Astrocyte (in vitro differentiated cells and primary cell): Measurements from ENCODE around the gene CLCN3. TPM values are rescaled to one million over a fixed set of nuclear protein-coding genes. Genes with fewer than 3 reads are reported as not detected.

Source experiments
- DNase-seq: peaks from one replicate; pipeline ENCODE4 v3.0.0-alpha.2; 2010; ENCODE audit warnings: low read depth
- FAIRE-seq: peaks from 2 replicates; lab custom pipeline; 2011; peaks lifted over from hg19 to GRCh38; lab: Jason Lieb, UNC
- H2AFZ ChIP-seq: 2 replicates; pipeline ENCODE4 v1.6.0; 2012; ENCODE audit warnings: low read depth, low read length, inconsistent platforms
- H3K27ac ChIP-seq: 2 replicates; pipeline ENCODE4 v1.5.1; 2011; ENCODE audit warnings: low read depth, low read length, inconsistent platforms
- H3K27me3 ChIP-seq: 2 replicates; pipeline ENCODE4 v1.6.0; 2011; ENCODE audit warnings: low read length, inconsistent platforms; ENCODE audit not compliant: insufficient read depth
- H3K36me3 ChIP-seq: 2 replicates; pipeline ENCODE4 v1.5.1; 2011; ENCODE audit warnings: low read length, inconsistent platforms; ENCODE audit not compliant: insufficient read depth
- H3K4me1 ChIP-seq: 2 replicates; pipeline ENCODE4 v1.5.1; 2011; ENCODE audit warnings: low read length, inconsistent platforms; ENCODE audit not compliant: insufficient read depth
- H3K4me2 ChIP-seq: 2 replicates; pipeline ENCODE4 v1.6.0; 2012; ENCODE audit warnings: low read length, inconsistent platforms
- H3K4me3 ChIP-seq: 2 replicates; pipeline ENCODE4 v1.5.1; 2011; ENCODE audit warnings: low read depth, mild to moderate bottlenecking, low read length, inconsistent platforms; ENCODE audit not compliant: insufficient read depth
- H3K79me2 ChIP-seq: 2 replicates; pipeline ENCODE4 v1.6.0; 2012; ENCODE audit warnings: mild to moderate bottlenecking, low read length, inconsistent platforms; ENCODE audit not compliant: insufficient read depth
- H3K9ac ChIP-seq: 2 replicates; pipeline ENCODE4 v1.6.0; 2012; ENCODE audit warnings: mild to moderate bottlenecking, low read length, inconsistent platforms
- H3K9me3 ChIP-seq: 2 replicates; pipeline ENCODE4 v1.5.1; 2012; ENCODE audit warnings: low read depth, mild to moderate bottlenecking, low read length, inconsistent platforms; ENCODE audit not compliant: insufficient read depth
- H4K20me1 ChIP-seq: 2 replicates; pipeline ENCODE4 v1.6.0; 2012; ENCODE audit warnings: low read length, inconsistent platforms; ENCODE audit not compliant: insufficient read depth
- H3K27ac Mint-ChIP-seq: one replicate; pipeline ENCODE4 v1.8.0; 2021; ENCODE audit warnings: mild to moderate bottlenecking, mixed read lengths; ENCODE audit not compliant: unreplicated experiment
- H3K27me3 Mint-ChIP-seq: one replicate; pipeline ENCODE4 v1.8.0; 2021; ENCODE audit warnings: low read depth, mixed read lengths; ENCODE audit not compliant: unreplicated experiment
- H3K36me3 Mint-ChIP-seq: one replicate; pipeline ENCODE4 v1.8.0; 2021; ENCODE audit warnings: low read depth, mixed read lengths; ENCODE audit not compliant: unreplicated experiment
- H3K4me1 Mint-ChIP-seq: one replicate; pipeline ENCODE4 v1.8.0; 2021; ENCODE audit warnings: low read depth, mixed read lengths; ENCODE audit not compliant: unreplicated experiment
- H3K4me3 Mint-ChIP-seq: one replicate; pipeline ENCODE4 v1.8.0; 2021; ENCODE audit warnings: mild to moderate bottlenecking, moderate library complexity, mixed read lengths; ENCODE audit not compliant: unreplicated experiment
- H3K9me3 Mint-ChIP-seq: one replicate; pipeline ENCODE4 v1.8.0; 2021; ENCODE audit warnings: mild to moderate bottlenecking, mixed read lengths; ENCODE audit not compliant: unreplicated experiment
- EZH2 ChIP-seq: IDR thresholded peaks from 2 replicates; pipeline ENCODE4 v1.6.1; 2012; ENCODE audit warnings: mild to moderate bottlenecking, low read length, inconsistent platforms; ENCODE audit not compliant: insufficient read depth
- total RNA-seq: library from RNA; stranded (reverse); gene quantifications from 2 replicates; pipeline ENCODE4 v1.2.1, GENCODE V29; 2021
- TF ChIP-seq, protein P1 (sequence below): IDR thresholded peaks from 2 replicates; pipeline ENCODE4 v1.5.1; 2011; ENCODE audit warnings: low read depth, mild to moderate bottlenecking, inconsistent platforms, low read length, moderate library complexity; ENCODE audit not compliant: insufficient read depth

CLCN3 gene
- total RNA-seq, 1 donor from 2014 or later = 51.1 TPM

GRCh38 chr4:169663402-169663801, 43.0 kb downstream of the CLCN3 start:
- H3K9me3 Mint-ChIP-seq = no peaks in the 10 kb centered on the region
- no peak for FAIRE-seq
- no peak overlapping the region for H3K4me3 ChIP-seq
- no peak overlapping the region for H3K27ac ChIP-seq
- H4K20me1 ChIP-seq = peaks cover 3% of the 10 kb centered on the region
- TF ChIP-seq EZH2 = no peak
- TF ChIP-seq, protein P1, sequence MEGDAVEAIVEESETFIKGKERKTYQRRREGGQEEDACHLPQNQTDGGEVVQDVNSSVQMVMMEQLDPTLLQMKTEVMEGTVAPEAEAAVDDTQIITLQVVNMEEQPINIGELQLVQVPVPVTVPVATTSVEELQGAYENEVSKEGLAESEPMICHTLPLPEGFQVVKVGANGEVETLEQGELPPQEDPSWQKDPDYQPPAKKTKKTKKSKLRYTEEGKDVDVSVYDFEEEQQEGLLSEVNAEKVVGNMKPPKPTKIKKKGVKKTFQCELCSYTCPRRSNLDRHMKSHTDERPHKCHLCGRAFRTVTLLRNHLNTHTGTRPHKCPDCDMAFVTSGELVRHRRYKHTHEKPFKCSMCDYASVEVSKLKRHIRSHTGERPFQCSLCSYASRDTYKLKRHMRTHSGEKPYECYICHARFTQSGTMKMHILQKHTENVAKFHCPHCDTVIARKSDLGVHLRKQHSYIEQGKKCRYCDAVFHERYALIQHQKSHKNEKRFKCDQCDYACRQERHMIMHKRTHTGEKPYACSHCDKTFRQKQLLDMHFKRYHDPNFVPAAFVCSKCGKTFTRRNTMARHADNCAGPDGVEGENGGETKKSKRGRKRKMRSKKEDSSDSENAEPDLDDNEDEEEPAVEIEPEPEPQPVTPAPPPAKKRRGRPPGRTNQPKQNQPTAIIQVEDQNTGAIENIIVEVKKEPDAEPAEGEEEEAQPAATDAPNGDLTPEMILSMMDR = no peak
- peaks cover 21% of the 10 kb centered on the region for H3K4me1 ChIP-seq
- H3K36me3 ChIP-seq = no peaks in the 10 kb centered on the region
- no peaks in the 10 kb centered on the region for H3K27me3 ChIP-seq
- DNase-seq = no peak
- peaks cover 6% of the 10 kb centered on the region for H3K36me3 Mint-ChIP-seq
- peaks cover 24% of the 10 kb centered on the region for H3K79me2 ChIP-seq
- no peak overlapping the region for H3K27ac Mint-ChIP-seq
- H3K4me3 Mint-ChIP-seq = no peak overlapping the region
- peak overlapping the region; percentile 57 for H3K4me2 ChIP-seq
- H3K27me3 Mint-ChIP-seq = no peaks in the 10 kb centered on the region
- H2AFZ ChIP-seq = no peak overlapping the region
- peaks cover 23% of the 10 kb centered on the region for H3K4me1 Mint-ChIP-seq
- no peaks in the 10 kb centered on the region for H3K9me3 ChIP-seq
- H3K9ac ChIP-seq = peak overlapping the region; percentile 23

DNA sequence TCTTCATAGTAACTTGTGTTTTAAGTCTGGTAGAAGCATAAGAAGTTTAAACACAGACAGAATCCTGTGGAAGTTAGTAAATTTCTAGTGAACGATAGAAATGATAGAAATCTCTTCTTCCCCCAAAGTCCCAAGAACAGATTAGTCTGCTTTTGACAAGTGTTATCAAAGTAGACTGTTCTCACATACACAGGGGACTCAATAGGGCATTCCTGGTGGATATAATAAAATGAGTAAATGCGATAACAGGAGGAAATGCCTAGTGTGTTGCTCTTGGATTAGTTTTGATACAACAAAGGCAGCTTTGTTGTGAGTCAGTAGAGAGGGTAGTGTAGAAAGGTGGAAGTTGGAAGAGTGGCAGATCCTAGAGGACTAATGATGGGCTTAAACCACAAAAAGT, 43.5 kb downstream of the CLCN3 start:
- peak; percentile 68 for DNase-seq
- H3K27ac ChIP-seq = no peak overlapping the region
- H3K4me3 ChIP-seq = no peak overlapping the region
- no peaks in the 10 kb centered on the region for H3K27me3 ChIP-seq
- TF ChIP-seq EZH2 = no peak
- TF ChIP-seq, protein P1 = no peak
- H4K20me1 ChIP-seq = peaks cover 3% of the 10 kb centered on the region
- H3K79me2 ChIP-seq = peaks cover 24% of the 10 kb centered on the region
- no peaks in the 10 kb centered on the region for H3K27me3 Mint-ChIP-seq
- peaks cover 23% of the 10 kb centered on the region for H3K4me1 Mint-ChIP-seq
- no peak for FAIRE-seq
- no peak overlapping the region for H3K27ac Mint-ChIP-seq
- peak overlapping the region; percentile 23 for H3K9ac ChIP-seq
- H3K4me2 ChIP-seq = peak overlapping the region; percentile 57
- H3K9me3 Mint-ChIP-seq = no peaks in the 10 kb centered on the region
- H3K36me3 Mint-ChIP-seq = peaks cover 6% of the 10 kb centered on the region
- no peak overlapping the region for H3K4me3 Mint-ChIP-seq
- H3K9me3 ChIP-seq = no peaks in the 10 kb centered on the region
- H2AFZ ChIP-seq = no peak overlapping the region
- H3K4me1 ChIP-seq = peaks cover 21% of the 10 kb centered on the region
- H3K36me3 ChIP-seq = no peaks in the 10 kb centered on the region

GRCh38 chr4:169664615-169665014, 44.2 kb downstream of the CLCN3 start:
- no peaks in the 10 kb centered on the region for H3K36me3 ChIP-seq
- H4K20me1 ChIP-seq = peaks cover 3% of the 10 kb centered on the region
- TF ChIP-seq, protein P1 = no peak
- TF ChIP-seq EZH2 = no peak
- H3K4me2 ChIP-seq = peak overlapping the region; percentile 57
- no peak overlapping the region for H2AFZ ChIP-seq
- peaks cover 29% of the 10 kb centered on the region for H3K79me2 ChIP-seq
- Mint-ChIP-seq H3K27ac (no peak overlapping the region), H3K4me1 (peaks cover 21% of the 10 kb centered on the region), H3K9me3 (no peaks in the 10 kb centered on the region), H3K27me3 (no peaks in the 10 kb centered on the region), H3K4me3 (no peak overlapping the region), H3K36me3 (peaks cover 6% of the 10 kb centered on the region)
- H3K4me1 ChIP-seq = peaks cover 13% of the 10 kb centered on the region
- H3K27ac ChIP-seq = no peak overlapping the region
- no peak for FAIRE-seq
- no peaks in the 10 kb centered on the region for H3K27me3 ChIP-seq
- H3K9me3 ChIP-seq = no peaks in the 10 kb centered on the region
- DNase-seq = peak; percentile 29
- H3K9ac ChIP-seq = peak overlapping the region; percentile 32
- H3K4me3 ChIP-seq = no peak overlapping the region
